HG03064 (cell line): ENCODE results near the gene ZNF98.

Experiments used
- ATAC-seq: cut with Tn5 transposase; IDR thresholded peaks from one replicate; pipeline ENCODE4 v1.9.1; 2021; ENCODE audit warnings: low read depth; ENCODE audit not compliant: unreplicated experiment

The ZNF98 gene

GRCh38 chr19:22422211-22422610 is at the start of gene ZNF98:
TSS of gene ZNF98 (minus strand) at chr19:22422346. CDS start at chr19:22422224, 122 bp downstream.
- ATAC-seq = no peak

GRCh38 chr19:22446605-22447004 is 24.5 kb upstream of the ZNF98 start:
- ATAC-seq = no peak

GRCh38 chr19:22438011-22438410 is 15.9 kb upstream of the ZNF98 start:
- no peak for ATAC-seq

GRCh38 chr19:22427960-22428913 is 6.1 kb upstream of the ZNF98 start:
- no peak for ATAC-seq

- ATAC-seq = no peak
Measured at GRCh38 chr19:22427547-22427946, 5.4 kb upstream of the ZNF98 start.

GRCh38 chr19:22426901-22427300 is 4.8 kb upstream of the ZNF98 start:
- no peak for ATAC-seq

- no peak for ATAC-seq
Measured at GRCh38 chr19:22421797-22422196, 349 bp downstream of the ZNF98 start.

GRCh38 chr19:22354665-22355064 is 67.5 kb downstream of the ZNF98 start:
- no peak for ATAC-seq
